HepG2 (cell line): Measurements from ENCODE around the gene MRPL14. TPM values are rescaled to one million over a fixed set of nuclear protein-coding genes. Genes with fewer than 3 reads are reported as not detected.

Experiments used
- BRF2 ChIP-seq: sonication (generic); formaldehyde crosslinking; IDR thresholded peaks from 2 replicates; pipeline ENCODE4 v1.8.1; 2022; ENCODE audit warnings: mild to moderate bottlenecking, missing genetic modification reagents
- GATAD2A ChIP-seq: IDR thresholded peaks from 2 replicates; pipeline ENCODE4 v1.6.1; 2016
- HNF4G ChIP-seq, 2 experiments: sonication (generic) in 1 of 2; formaldehyde crosslinking in 1 of 2; IDR thresholded peaks; 2 replicates each; pipeline versions ENCODE4 v1.4.0 to v1.6.1; 2011 to 2020; ENCODE audit warnings: borderline replicate concordance in 2 of 2, low read depth in 2 of 2, mild to moderate bottlenecking in 2 of 2, low read length in 1 of 2, missing genetic modification reagents in 1 of 2, moderate library complexity in 1 of 2
- IRX3 ChIP-seq: sonication (generic); formaldehyde crosslinking; IDR thresholded peaks from 2 replicates; pipeline ENCODE4 v1.8.1; 2023; ENCODE audit warnings: mild to moderate bottlenecking, low read depth, missing genetic modification reagents, borderline replicate concordance
- KLF13 ChIP-seq: sonication (generic); formaldehyde crosslinking; IDR thresholded peaks from 2 replicates; pipeline ENCODE4 v1.4.0; 2020; ENCODE audit warnings: mild to moderate bottlenecking, missing genetic modification reagents
- MXI1 ChIP-seq: IDR thresholded peaks from 3 replicates; pipeline ENCODE4 v1.6.1; 2012; ENCODE audit warnings: low read depth, low read length, inconsistent platforms, borderline replicate concordance
- MYC ChIP-seq: sonication (generic); formaldehyde crosslinking; IDR thresholded peaks from 2 replicates; pipeline ENCODE4 v1.9.0; 2021; ENCODE audit warnings: missing genetic modification reagents, borderline replicate concordance
- MZF1 ChIP-seq: sonication (generic); formaldehyde crosslinking; IDR thresholded peaks from 2 replicates; pipeline ENCODE4 v1.8.1; 2023; ENCODE audit warnings: mild to moderate bottlenecking, missing genetic modification reagents, borderline replicate concordance
- NFIB ChIP-seq: sonication (generic); formaldehyde crosslinking; IDR thresholded peaks from 2 replicates; pipeline ENCODE4 v1.9.0; 2021; ENCODE audit warnings: missing genetic modification reagents, mild to moderate bottlenecking, borderline replicate concordance
- NR1H2 ChIP-seq: sonication (generic); formaldehyde crosslinking; IDR thresholded peaks from 2 replicates; pipeline ENCODE4 v1.8.1; 2022; ENCODE audit warnings: low read depth, missing genetic modification reagents, borderline replicate concordance
- NR2F2 ChIP-seq: IDR thresholded peaks from 2 replicates; pipeline ENCODE4 v1.6.1; 2012; ENCODE audit warnings: low read depth, inconsistent platforms, borderline replicate concordance
- RERE ChIP-seq: IDR thresholded peaks from 2 replicates; pipeline ENCODE4 v1.6.1; 2016; ENCODE audit warnings: low read depth, missing genetic modification reagents, missing compliant biosample characterization
- ZBTB33 ChIP-seq: sonication (generic); formaldehyde crosslinking; IDR thresholded peaks from 2 replicates; pipeline ENCODE4 v1.4.0; 2020; ENCODE audit warnings: missing genetic modification reagents
- ZNF350 ChIP-seq: sonication (generic); formaldehyde crosslinking; IDR thresholded peaks from 2 replicates; pipeline ENCODE4 v1.4.0; 2020; ENCODE audit warnings: mild to moderate bottlenecking, low read depth, missing genetic modification reagents, borderline replicate concordance
- ZNF558 ChIP-seq: sonication (generic); formaldehyde crosslinking; IDR thresholded peaks from 2 replicates; pipeline ENCODE4 v1.9.0; 2022; ENCODE audit warnings: mild to moderate bottlenecking, missing genetic modification reagents, borderline replicate concordance
- ZNF619 ChIP-seq: sonication (generic); formaldehyde crosslinking; IDR thresholded peaks from 2 replicates; pipeline ENCODE4 v1.4.0; 2020; ENCODE audit warnings: mild to moderate bottlenecking, missing genetic modification reagents
- ZNF660 ChIP-seq: sonication (generic); formaldehyde crosslinking; IDR thresholded peaks from 2 replicates; pipeline ENCODE4 v1.5.1; 2020; ENCODE audit warnings: mild to moderate bottlenecking, low read depth, missing genetic modification reagents, borderline replicate concordance
- ZNF672 ChIP-seq: sonication (generic); formaldehyde crosslinking; IDR thresholded peaks from 2 replicates; pipeline ENCODE4 v1.8.1; 2022; ENCODE audit warnings: missing genetic modification reagents
- ZNF674 ChIP-seq: sonication (generic); formaldehyde crosslinking; IDR thresholded peaks from 2 replicates; pipeline ENCODE4 v1.5.0; 2020; ENCODE audit warnings: low read depth, mild to moderate bottlenecking, missing genetic modification reagents
- ZNF7 ChIP-seq: IDR thresholded peaks from 2 replicates; pipeline ENCODE4 v1.6.1; 2016; ENCODE audit warnings: missing biosample characterization, missing genetic modification reagents
- ZNF776 ChIP-seq: sonication (generic); formaldehyde crosslinking; IDR thresholded peaks from 2 replicates; pipeline ENCODE4 v1.4.0; 2020; ENCODE audit warnings: mild to moderate bottlenecking, missing genetic modification reagents
- ZSCAN30 ChIP-seq: sonication (generic); formaldehyde crosslinking; IDR thresholded peaks from 2 replicates; pipeline ENCODE4 v1.5.0; 2020; ENCODE audit warnings: mild to moderate bottlenecking, missing genetic modification reagents
- polyA plus RNA-seq, 8 experiments: library from polyadenylated mRNA; depleted of rRNA in 3 of 8; stranded (reverse) in 7 of 8; unstranded in 1 of 8; fragments of >200 nt; fragmentation: Illumina TruSeq in 4 of 8; extraction: Trizol in 4 of 8; gene quantifications; 2 replicates each; pipeline versions ENCODE4 v1.2.1 to v1.2.3, GENCODE V29; 2011 to 2016; ENCODE audit warnings: low read depth in 4 of 8, missing spikeins in 1 of 8, mixed read lengths in 1 of 8; ENCODE audit not compliant: insufficient read depth in 1 of 8
- total RNA-seq, 5 experiments: library from RNA; depleted of rRNA; stranded (reverse); fragments of >200 nt; fragmentation: Illumina TruSeq; extraction: Trizol; gene quantifications; 2 replicates each; pipeline ENCODE4 v1.2.3, GENCODE V29; 2016; ENCODE audit warnings: low read depth in 1 of 5

MRPL14 gene
- total and polyA plus RNA-seq, 2 of the 13 experiments (the other 11 are each of a cell fraction or from before 2014, with no cell fraction given): 157 to 178 TPM

- TF ChIP-seq ZNF619 (CRISPR knock-in tag) (0 out of 2 replicates have a peak, but pooled peaks have one; percentile 40), ZNF660 (no peak), KLF13 (no peak), ZNF674 (CRISPR knock-in tag) (no peak), ZNF558 (CRISPR knock-in tag) (no peak), MYC (CRISPR knock-in tag) (no peak), BRF2 (CRISPR knock-in tag) (no peak), ZSCAN30 (CRISPR knock-in tag) (no peak), RERE (CRISPR knock-in tag) (no peak), ZNF672 (CRISPR knock-in tag) (no peak), ZBTB33 (CRISPR knock-in tag) (no peak), NR1H2 (no peak), HNF4G (IDR thresholded peaks at IDR 0.05; ENCODE audit: borderline replicate concordance, low read depth, low read length) (no peak), HNF4G (CRISPR knock-in tag; IDR thresholded peaks at IDR 0.05; ENCODE audit: borderline replicate concordance, low read depth) (no peak), ZNF7 (CRISPR knock-in tag) (no peak), IRX3 (CRISPR knock-in tag) (no peak), NFIB (CRISPR knock-in tag) (no peak), ZNF350 (CRISPR knock-in tag) (peak; percentile 43; the same call in 1 of the 2 replicates), NR2F2 (no peak), ZNF776 (CRISPR knock-in tag) (no peak), MZF1 (CRISPR knock-in tag) (no peak), MXI1 (no peak), GATAD2A (CRISPR knock-in tag) (no peak)
These were observed 45.7 kb upstream of the MRPL14 start (continued) for GRCh38 chr6:44172731-44173500.
